Measurements from ENCODE around the gene SCN9A.

The SCN9A gene

GRCh38 chr2:166154685-166155338, 220.9 kb downstream of the SCN9A start:
- TF ChIP-seq, protein P1, sequence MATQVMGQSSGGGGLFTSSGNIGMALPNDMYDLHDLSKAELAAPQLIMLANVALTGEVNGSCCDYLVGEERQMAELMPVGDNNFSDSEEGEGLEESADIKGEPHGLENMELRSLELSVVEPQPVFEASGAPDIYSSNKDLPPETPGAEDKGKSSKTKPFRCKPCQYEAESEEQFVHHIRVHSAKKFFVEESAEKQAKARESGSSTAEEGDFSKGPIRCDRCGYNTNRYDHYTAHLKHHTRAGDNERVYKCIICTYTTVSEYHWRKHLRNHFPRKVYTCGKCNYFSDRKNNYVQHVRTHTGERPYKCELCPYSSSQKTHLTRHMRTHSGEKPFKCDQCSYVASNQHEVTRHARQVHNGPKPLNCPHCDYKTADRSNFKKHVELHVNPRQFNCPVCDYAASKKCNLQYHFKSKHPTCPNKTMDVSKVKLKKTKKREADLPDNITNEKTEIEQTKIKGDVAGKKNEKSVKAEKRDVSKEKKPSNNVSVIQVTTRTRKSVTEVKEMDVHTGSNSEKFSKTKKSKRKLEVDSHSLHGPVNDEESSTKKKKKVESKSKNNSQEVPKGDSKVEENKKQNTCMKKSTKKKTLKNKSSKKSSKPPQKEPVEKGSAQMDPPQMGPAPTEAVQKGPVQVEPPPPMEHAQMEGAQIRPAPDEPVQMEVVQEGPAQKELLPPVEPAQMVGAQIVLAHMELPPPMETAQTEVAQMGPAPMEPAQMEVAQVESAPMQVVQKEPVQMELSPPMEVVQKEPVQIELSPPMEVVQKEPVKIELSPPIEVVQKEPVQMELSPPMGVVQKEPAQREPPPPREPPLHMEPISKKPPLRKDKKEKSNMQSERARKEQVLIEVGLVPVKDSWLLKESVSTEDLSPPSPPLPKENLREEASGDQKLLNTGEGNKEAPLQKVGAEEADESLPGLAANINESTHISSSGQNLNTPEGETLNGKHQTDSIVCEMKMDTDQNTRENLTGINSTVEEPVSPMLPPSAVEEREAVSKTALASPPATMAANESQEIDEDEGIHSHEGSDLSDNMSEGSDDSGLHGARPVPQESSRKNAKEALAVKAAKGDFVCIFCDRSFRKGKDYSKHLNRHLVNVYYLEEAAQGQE (IDR thresholded peaks at IDR 0.05; ENCODE audit: insufficient replicate concordance, low read depth) = no peak
- TF ChIP-seq SPI1 (IDR thresholded peaks at IDR 0.05; ENCODE audit: borderline replicate concordance, low read depth) (no peak), POLR2AphosphoS5 (IDR thresholded peaks at IDR 0.05; ENCODE audit: low read depth) (no peak), CTCF (IDR thresholded peaks at IDR 0.05; ENCODE audit: insufficient read depth, low read length) (no peak), GABPA (IDR thresholded peaks at IDR 0.05; ENCODE audit: low read depth) (no peak)
- no peak for DNase-seq (ENCODE audit: low read depth in 1 of 2, low spot score in 1 of 2)
- no peaks in the 10 kb centered on the region for H3K27me3 ChIP-seq (ENCODE audit: insufficient read depth, poor library complexity, severe bottlenecking)
- H3K4me3 ChIP-seq (replicated peaks; ENCODE audit: insufficient read depth, low read length) = no peak overlapping the region
- H3K27ac ChIP-seq (replicated peaks) = no peak overlapping the region

- H3K27me3 ChIP-seq (ENCODE audit: insufficient read depth, poor library complexity, severe bottlenecking) = no peaks in the 10 kb centered on the region
- TF ChIP-seq POLR2AphosphoS5 (IDR thresholded peaks at IDR 0.05; ENCODE audit: low read depth) = no peak
- no peak for DNase-seq (ENCODE audit: low read depth in 1 of 2, low spot score in 1 of 2)
- no peak overlapping the region for H3K4me3 ChIP-seq (replicated peaks; ENCODE audit: insufficient read depth, low read length)
- H3K27ac ChIP-seq (replicated peaks) = no peak overlapping the region
Observed at GRCh38 chr2:166152064-166152463, 223.7 kb downstream of the SCN9A start.

DNA sequence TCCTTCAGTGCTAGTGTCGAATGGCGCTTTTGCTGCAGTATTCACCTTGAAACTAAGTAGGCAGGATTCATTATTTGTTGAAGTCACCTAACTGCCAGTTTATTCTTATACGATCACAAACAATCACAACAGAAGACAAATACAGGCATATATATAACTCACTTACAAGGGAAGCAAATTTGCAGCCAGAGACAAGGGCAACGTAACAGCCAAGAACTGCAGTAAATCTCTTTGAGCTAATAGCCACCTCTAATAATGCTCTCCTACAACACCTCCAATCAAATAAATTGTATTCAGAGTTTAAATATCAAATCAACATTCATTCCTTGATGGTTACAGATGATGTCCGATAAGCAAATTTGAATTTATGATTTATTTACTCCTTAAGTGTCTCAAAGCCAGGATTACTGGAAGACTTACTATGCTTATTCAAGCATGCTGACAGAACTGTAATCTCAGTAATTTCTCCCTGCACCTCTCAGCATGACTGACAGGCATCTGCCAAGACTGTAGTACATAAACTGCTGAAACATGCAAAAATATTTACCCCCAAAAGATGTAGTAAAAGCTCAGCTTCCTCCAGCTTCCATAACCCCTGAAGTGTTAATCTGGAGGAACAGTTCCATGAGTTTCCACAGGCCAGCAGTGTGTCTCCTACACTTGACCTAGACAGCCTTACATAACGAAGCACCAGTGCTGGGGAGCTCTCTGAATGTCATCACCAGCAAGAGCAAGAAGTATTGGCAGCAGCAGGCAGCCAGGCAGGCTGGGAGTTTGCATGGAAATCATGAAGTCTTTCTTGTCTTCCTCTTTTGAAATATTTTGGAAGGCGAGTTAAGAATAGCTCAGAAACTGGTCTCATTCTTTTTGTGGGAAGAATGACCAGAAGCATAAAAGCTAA, 227.0 kb downstream of the SCN9A start:
- TF ChIP-seq GABPA (IDR thresholded peaks at IDR 0.05; ENCODE audit: low read depth) (no peak), SPI1 (IDR thresholded peaks at IDR 0.05; ENCODE audit: borderline replicate concordance, low read depth) (no peak), POLR2AphosphoS5 (IDR thresholded peaks at IDR 0.05; ENCODE audit: low read depth) (no peak), CTCF (IDR thresholded peaks at IDR 0.05; ENCODE audit: insufficient read depth, low read length) (no peak)
- TF ChIP-seq, protein P1 (IDR thresholded peaks at IDR 0.05; ENCODE audit: insufficient replicate concordance, low read depth) = no peak
- no peak overlapping the region for H3K4me3 ChIP-seq (replicated peaks; ENCODE audit: insufficient read depth, low read length)
- no peak for DNase-seq (ENCODE audit: low read depth in 1 of 2, low spot score in 1 of 2)
- no peaks in the 10 kb centered on the region for H3K27me3 ChIP-seq (ENCODE audit: insufficient read depth, poor library complexity, severe bottlenecking)
- no peak overlapping the region for H3K27ac ChIP-seq (replicated peaks)

- no peak for DNase-seq (ENCODE audit: low read depth in 1 of 2, low spot score in 1 of 2)
- no peaks in the 10 kb centered on the region for H3K27me3 ChIP-seq (ENCODE audit: insufficient read depth, poor library complexity, severe bottlenecking)
- TF ChIP-seq GABPA (IDR thresholded peaks at IDR 0.05; ENCODE audit: low read depth) = no peak
- TF ChIP-seq, protein P1 (IDR thresholded peaks at IDR 0.05; ENCODE audit: insufficient replicate concordance, low read depth) = peak; percentile 72
- no peak overlapping the region for H3K27ac ChIP-seq (replicated peaks)
- H3K4me3 ChIP-seq (replicated peaks; ENCODE audit: insufficient read depth, low read length) = no peak overlapping the region
Observed at GRCh38 chr2:166147883-166148282, 227.9 kb downstream of the SCN9A start.
